ENCODE results near the gene IFI6. TPM values are rescaled to one million over a fixed set of nuclear protein-coding genes. Genes with fewer than 3 reads are reported as not detected.

IFI6 gene
- total RNA-seq, 1 donor from 2014 or later, result 211 TPM

DNA sequence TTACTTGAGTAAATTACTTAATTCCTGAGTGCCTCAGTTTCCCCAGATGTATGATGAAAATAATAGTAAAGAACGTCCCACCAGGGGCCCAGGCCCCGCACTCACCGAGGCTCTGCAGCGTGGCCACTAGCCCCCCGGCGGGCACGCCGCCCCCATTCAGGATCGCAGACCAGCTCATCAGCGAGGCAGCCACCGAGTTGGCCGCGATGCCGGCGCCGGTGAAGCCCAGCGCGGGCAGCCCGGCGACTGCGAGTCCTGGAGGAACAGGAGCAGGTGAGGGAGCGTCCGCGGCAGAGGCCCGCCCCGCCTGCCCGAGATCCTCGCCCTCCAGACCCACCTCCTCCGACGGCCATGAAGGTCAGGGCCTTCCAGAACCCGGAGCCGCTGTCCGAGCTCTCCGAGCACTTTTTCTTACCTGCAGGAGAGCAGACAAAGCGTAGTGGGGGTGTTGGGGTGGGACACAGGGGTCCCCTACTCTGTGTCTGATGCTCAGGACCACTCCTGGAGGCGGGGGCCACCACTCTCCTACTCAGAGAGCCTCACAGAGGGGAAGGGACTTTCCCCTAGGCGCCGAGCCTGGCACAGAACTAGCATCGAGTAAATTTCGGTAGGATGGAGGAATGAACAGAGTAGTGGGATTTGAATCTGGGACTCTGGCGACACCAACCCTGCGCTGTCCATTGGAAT lies 3.7 kb downstream of the IFI6 start:
- no peak overlapping the region for H3K4me3 ChIP-seq
- no peaks in the 10 kb centered on the region for H3K27me3 ChIP-seq (ENCODE audit: low read depth)
- intact Hi-C loops (cut with DNase I), result no loop called here
- DNase-seq (no peak), ATAC-seq (no peak)
- no peaks in the 10 kb centered on the region for H3K9me3 ChIP-seq
- TF ChIP-seq, protein P1, sequence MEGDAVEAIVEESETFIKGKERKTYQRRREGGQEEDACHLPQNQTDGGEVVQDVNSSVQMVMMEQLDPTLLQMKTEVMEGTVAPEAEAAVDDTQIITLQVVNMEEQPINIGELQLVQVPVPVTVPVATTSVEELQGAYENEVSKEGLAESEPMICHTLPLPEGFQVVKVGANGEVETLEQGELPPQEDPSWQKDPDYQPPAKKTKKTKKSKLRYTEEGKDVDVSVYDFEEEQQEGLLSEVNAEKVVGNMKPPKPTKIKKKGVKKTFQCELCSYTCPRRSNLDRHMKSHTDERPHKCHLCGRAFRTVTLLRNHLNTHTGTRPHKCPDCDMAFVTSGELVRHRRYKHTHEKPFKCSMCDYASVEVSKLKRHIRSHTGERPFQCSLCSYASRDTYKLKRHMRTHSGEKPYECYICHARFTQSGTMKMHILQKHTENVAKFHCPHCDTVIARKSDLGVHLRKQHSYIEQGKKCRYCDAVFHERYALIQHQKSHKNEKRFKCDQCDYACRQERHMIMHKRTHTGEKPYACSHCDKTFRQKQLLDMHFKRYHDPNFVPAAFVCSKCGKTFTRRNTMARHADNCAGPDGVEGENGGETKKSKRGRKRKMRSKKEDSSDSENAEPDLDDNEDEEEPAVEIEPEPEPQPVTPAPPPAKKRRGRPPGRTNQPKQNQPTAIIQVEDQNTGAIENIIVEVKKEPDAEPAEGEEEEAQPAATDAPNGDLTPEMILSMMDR (IDR thresholded peaks at IDR 0.05), result no peak
- peaks cover 38% of the 10 kb centered on the region for H3K4me1 ChIP-seq
- peaks cover 13% of the 10 kb centered on the region for H3K36me3 ChIP-seq
- no peak overlapping the region for H3K27ac ChIP-seq

DNA sequence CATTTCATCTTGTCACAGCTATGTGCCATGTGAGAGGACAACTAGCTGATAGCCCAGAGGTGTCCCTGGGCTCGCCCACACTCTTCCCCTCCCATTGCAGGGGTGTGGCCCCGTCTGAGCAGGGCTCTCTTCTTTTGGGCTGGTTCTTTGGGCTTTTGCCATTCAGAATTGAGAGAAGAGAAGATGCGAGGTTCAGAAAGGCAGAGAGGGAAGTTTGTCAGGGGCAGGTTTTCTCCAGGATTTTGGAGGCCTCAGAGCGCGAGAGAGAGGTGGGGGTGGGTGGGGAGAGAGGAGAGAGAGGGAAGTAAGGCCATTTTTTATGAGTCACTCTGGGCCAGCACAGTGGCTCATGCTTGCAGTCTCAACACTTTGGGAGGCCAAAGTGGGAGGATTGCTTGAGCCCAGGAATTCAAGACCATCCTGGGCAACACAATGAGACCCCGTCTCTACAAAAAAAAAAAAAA lies 5.2 kb downstream of the IFI6 start:
- H3K9me3 ChIP-seq, result no peaks in the 10 kb centered on the region
- no peak overlapping the region for H3K4me3 ChIP-seq
- H3K36me3 ChIP-seq, result peaks cover 13% of the 10 kb centered on the region
- intact Hi-C loops (cut with DNase I), result no loop called here
- TF ChIP-seq, protein P1 (IDR thresholded peaks at IDR 0.05), result no peak
- no peak overlapping the region for H3K27ac ChIP-seq
- ATAC-seq (no peak), DNase-seq (no peak)
- peaks cover 38% of the 10 kb centered on the region for H3K4me1 ChIP-seq
- no peaks in the 10 kb centered on the region for H3K27me3 ChIP-seq (ENCODE audit: low read depth)

DNA sequence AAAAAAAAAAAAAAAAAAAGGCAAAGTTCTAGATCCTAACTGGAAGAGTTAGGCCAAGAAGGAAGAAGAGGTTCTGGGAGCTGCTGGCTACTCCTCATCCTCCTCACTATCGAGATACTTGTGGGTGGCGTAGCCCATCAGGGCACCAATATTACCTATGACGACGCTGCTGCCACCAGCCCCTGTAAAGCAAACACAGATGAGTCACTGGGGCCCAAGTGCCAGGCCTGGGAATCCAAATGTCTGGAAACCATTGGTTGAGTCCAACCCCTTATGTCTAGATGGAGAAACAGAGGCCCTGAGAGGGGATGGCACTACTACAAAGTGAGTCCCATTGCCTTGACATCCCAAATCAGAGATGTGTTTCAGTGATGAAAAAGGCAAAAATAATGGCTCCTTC lies 5.7 kb downstream of the IFI6 start:
- no peak overlapping the region for H3K4me3 ChIP-seq
- H3K36me3 ChIP-seq, result peaks cover 13% of the 10 kb centered on the region
- TF ChIP-seq, protein P1 (IDR thresholded peaks at IDR 0.05), result no peak
- no peak for ATAC-seq
- intact Hi-C loops (cut with DNase I), result no loop called here
- H3K9me3 ChIP-seq, result no peaks in the 10 kb centered on the region
- no peak overlapping the region for H3K27ac ChIP-seq
- no peak for DNase-seq
- peaks cover 34% of the 10 kb centered on the region for H3K4me1 ChIP-seq
- H3K27me3 ChIP-seq (ENCODE audit: low read depth), result no peaks in the 10 kb centered on the region

DNA sequence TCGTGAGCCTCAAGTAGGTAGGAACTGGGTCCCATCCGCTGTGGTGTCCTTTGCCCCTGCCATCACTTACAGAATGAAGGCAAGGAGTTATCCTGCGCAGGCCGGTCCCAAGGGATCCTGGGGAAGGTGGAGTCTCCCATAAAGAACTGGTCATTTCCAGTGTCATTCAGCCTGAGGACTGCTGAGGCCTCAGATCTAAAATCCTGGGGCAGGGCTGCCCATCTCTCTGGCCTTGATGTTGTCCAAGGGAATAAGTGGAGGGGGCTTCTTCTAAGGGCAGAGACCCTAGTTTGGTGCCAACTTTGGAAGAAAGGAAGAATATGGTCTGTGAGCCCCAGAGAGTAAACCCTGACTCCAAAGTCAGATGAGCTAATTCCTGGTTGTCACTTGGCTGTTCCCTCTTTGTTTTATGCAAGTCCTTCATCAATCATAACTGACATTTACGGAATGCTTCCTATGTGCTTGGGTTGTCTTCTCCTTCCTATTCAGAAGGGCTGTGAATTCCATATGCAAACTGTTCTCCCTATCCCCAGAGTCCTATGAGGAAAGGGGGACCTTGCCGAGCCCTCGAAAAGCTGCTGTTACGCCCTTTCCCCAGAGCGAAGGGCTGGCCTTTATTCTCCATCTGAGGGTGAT lies 6.9 kb downstream of the IFI6 start:
- Histone ChIP-seq H3K27ac (no peak overlapping the region), H3K4me3 (no peak overlapping the region), H3K27me3 (ENCODE audit: low read depth) (no peaks in the 10 kb centered on the region), H3K9me3 (no peaks in the 10 kb centered on the region), H3K36me3 (peaks cover 13% of the 10 kb centered on the region), H3K4me1 (peaks cover 34% of the 10 kb centered on the region)
- TF ChIP-seq, protein P1 (IDR thresholded peaks at IDR 0.05), result no peak
- no peak for DNase-seq
- intact Hi-C loops (cut with DNase I), result no loop called here
- no peak for ATAC-seq

- DNase-seq, result no peak
These were observed 7.7 kb downstream of the IFI6 start for GRCh38 chr1:27664291-27664690.

More at GRCh38 chr1:27664291-27664690, 7.7 kb downstream of the IFI6 start:
- TF ChIP-seq, protein P1 (IDR thresholded peaks at IDR 0.05), result no peak
- H3K27ac ChIP-seq, result no peak overlapping the region
- no peak overlapping the region for H3K4me3 ChIP-seq
- peaks cover 13% of the 10 kb centered on the region for H3K36me3 ChIP-seq
- no peaks in the 10 kb centered on the region for H3K27me3 ChIP-seq (ENCODE audit: low read depth)
- H3K9me3 ChIP-seq, result no peaks in the 10 kb centered on the region
- H3K4me1 ChIP-seq, result peaks cover 30% of the 10 kb centered on the region
- intact Hi-C loops (cut with DNase I), result loop anchor here (5.0 kb wide), 1 partner anchor 57 kb away; no protein-coding TSS in a partner anchor
- ATAC-seq, result no peak
